ENCODE measurements around the gene TMEM161B.
"Not testable (repeated sequence)": the region's sequence is repeated elsewhere in the genome, so short reads cannot be mapped to it uniquely, and the experiment has no call there.

Gene TMEM161B

GRCh38 chr5:88183255-88183654 is 85.4 kb downstream of the TMEM161B start:
- H3K27ac ChIP-seq (ENCODE audit: low read depth, low read length), result no peak overlapping the region
- H3K4me3 ChIP-seq (ENCODE audit: low read depth, low read length), result no peak overlapping the region
- H3K4me1 ChIP-seq (ENCODE audit: control insufficient read depth, insufficient read depth, low read length), result no peaks in the 10 kb centered on the region
- no peaks in the 10 kb centered on the region for H3K27me3 ChIP-seq (ENCODE audit: control insufficient read depth, insufficient read depth, low read length)
- H3K9ac ChIP-seq (ENCODE audit: low read depth, low read length), result no peak overlapping the region
- peaks cover under 1% of the 10 kb centered on the region; the same call in 1 of the 2 replicates for H3K9me3 ChIP-seq (ENCODE audit: control insufficient read depth, insufficient read depth, low read length)
- no peaks in the 10 kb centered on the region for H3K36me3 ChIP-seq (ENCODE audit: control insufficient read depth, insufficient read depth, low read length)

GRCh38 chr5:88177486-88177885 is 91.2 kb downstream of the TMEM161B start:
- H3K9me3 ChIP-seq (ENCODE audit: control insufficient read depth, insufficient read depth, low read length), result peaks cover 11% of the 10 kb centered on the region; the same call in 1 of the 2 replicates
- not testable (repeated sequence) for H3K27ac ChIP-seq (ENCODE audit: low read depth, low read length); H3K4me1 ChIP-seq (ENCODE audit: control insufficient read depth, insufficient read depth, low read length); H3K36me3 ChIP-seq (ENCODE audit: control insufficient read depth, insufficient read depth, low read length); H3K4me3 ChIP-seq (ENCODE audit: low read depth, low read length); H3K27me3 ChIP-seq (ENCODE audit: control insufficient read depth, insufficient read depth, low read length); H3K9ac ChIP-seq (ENCODE audit: low read depth, low read length)

DNA sequence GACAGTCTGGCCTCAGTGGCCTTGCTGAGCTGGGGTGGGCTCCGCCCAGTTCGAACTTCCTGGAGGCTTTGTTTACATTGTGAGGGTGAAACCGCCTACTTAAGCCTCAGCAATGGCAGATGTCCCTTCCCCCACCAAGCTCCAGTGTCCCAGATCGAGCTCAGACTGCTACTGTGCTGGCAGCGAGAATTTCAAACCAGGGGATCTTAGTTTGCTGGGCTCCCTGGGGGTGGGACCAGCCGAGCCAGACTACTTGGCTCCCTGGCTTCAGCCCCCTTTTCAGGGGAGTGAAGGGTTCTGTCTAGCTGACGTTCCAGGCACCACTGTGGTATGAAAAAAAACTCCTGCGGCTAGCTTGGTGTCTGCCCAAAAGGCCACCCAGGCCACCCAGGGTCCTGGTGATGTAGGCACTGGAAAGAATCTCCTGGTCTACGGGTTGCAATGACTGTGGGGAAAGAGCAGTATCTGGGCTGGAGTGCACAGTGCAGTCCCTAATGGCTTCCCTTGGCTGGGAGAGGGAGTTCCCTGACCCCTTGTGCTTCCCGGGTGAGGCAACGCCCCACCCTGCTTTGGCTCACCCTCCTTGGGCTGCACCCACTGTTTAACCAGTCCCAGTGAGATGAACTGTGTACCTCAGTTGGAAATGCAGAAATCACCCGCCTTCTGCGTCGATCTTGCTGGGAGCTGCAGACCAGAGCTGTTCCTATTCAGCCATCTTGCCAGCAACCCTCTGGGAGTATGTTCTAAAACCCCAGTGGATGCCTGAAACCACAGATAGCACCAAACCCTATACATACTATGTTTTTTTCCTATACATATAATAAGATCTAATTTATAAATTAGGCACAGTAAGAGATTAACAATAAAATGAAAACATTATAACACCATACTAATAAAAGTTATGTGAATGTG is 95.5 kb downstream of the TMEM161B start:
- Histone ChIP-seq H3K4me3 (ENCODE audit: low read depth, low read length) (no peak overlapping the region; the same call in 1 of the 2 replicates), H3K27me3 (ENCODE audit: control insufficient read depth, insufficient read depth, low read length) (no peaks in the 10 kb centered on the region), H3K36me3 (ENCODE audit: control insufficient read depth, insufficient read depth, low read length) (no peaks in the 10 kb centered on the region), H3K9ac (ENCODE audit: low read depth, low read length) (no peak overlapping the region), H3K27ac (ENCODE audit: low read depth, low read length) (peak overlapping the region; percentile 54), H3K4me1 (ENCODE audit: control insufficient read depth, insufficient read depth, low read length) (peaks cover 9% of the 10 kb centered on the region), H3K9me3 (ENCODE audit: control insufficient read depth, insufficient read depth, low read length) (peaks cover 11% of the 10 kb centered on the region; the same call in 1 of the 2 replicates)

DNA sequence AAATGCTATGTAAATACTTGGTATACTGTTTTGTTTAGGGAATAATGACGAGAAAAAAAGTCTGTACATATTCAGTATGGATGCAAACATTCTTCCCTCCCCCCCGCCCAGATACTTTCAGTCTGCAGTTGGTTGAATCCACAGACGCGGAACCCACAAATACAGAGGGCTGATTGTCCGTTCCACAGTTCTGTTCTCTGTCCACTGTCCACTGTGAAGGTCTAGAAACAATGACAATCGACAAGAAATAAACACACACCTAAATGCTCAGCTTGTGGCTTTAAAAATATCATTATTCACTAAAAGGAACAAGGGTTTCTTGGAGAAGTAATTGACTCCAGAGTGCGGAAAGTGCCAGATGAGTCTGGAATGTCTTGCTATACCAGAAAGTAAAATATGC is 109.1 kb downstream of the TMEM161B start:
- no peaks in the 10 kb centered on the region for H3K9me3 ChIP-seq (ENCODE audit: control insufficient read depth, insufficient read depth, low read length)
- H3K27me3 ChIP-seq (ENCODE audit: control insufficient read depth, insufficient read depth, low read length), result no peaks in the 10 kb centered on the region
- no peaks in the 10 kb centered on the region for H3K4me1 ChIP-seq (ENCODE audit: control insufficient read depth, insufficient read depth, low read length)
- H3K36me3 ChIP-seq (ENCODE audit: control insufficient read depth, insufficient read depth, low read length), result no peaks in the 10 kb centered on the region
- no peak overlapping the region for H3K9ac ChIP-seq (ENCODE audit: low read depth, low read length)
- no peak overlapping the region for H3K4me3 ChIP-seq (ENCODE audit: low read depth, low read length)
- no peak overlapping the region for H3K27ac ChIP-seq (ENCODE audit: low read depth, low read length)

GRCh38 chr5:88158056-88158455 is 110.6 kb downstream of the TMEM161B start:
- no peaks in the 10 kb centered on the region for H3K9me3 ChIP-seq (ENCODE audit: control insufficient read depth, insufficient read depth, low read length)
- no peak overlapping the region for H3K9ac ChIP-seq (ENCODE audit: low read depth, low read length)
- no peak overlapping the region for H3K27ac ChIP-seq (ENCODE audit: low read depth, low read length)
- no peak overlapping the region for H3K4me3 ChIP-seq (ENCODE audit: low read depth, low read length)
- H3K36me3 ChIP-seq (ENCODE audit: control insufficient read depth, insufficient read depth, low read length), result no peaks in the 10 kb centered on the region
- no peaks in the 10 kb centered on the region for H3K4me1 ChIP-seq (ENCODE audit: control insufficient read depth, insufficient read depth, low read length)
- H3K27me3 ChIP-seq (ENCODE audit: control insufficient read depth, insufficient read depth, low read length), result no peaks in the 10 kb centered on the region

DNA sequence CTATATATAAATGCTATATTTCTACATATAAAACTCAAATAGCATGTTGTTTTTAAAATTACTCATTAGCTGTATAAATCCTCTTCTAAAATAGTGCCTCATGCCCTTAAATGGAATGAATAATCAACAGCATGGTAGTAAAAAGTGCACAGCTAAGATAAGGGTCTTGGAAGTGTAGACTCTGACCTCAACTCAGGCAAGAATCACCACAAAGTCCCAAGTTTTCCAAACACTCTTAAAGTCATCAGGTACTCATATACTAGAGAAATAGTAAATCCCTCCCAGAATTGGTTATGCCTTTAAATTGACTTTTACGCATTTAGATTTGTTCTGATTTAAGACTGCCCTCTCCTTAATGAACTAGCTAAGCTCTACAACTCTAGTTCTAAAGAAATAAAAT is 113.8 kb downstream of the TMEM161B start:
- Histone ChIP-seq H3K4me1 (ENCODE audit: control insufficient read depth, insufficient read depth, low read length) (no peaks in the 10 kb centered on the region), H3K27me3 (ENCODE audit: control insufficient read depth, insufficient read depth, low read length) (no peaks in the 10 kb centered on the region), H3K9ac (ENCODE audit: low read depth, low read length) (no peak overlapping the region), H3K27ac (ENCODE audit: low read depth, low read length) (no peak overlapping the region), H3K9me3 (ENCODE audit: control insufficient read depth, insufficient read depth, low read length) (0 out of 2 replicates have a peak, but pooled peaks cover 2% of the 10 kb centered on the region), H3K4me3 (ENCODE audit: low read depth, low read length) (no peak overlapping the region), H3K36me3 (ENCODE audit: control insufficient read depth, insufficient read depth, low read length) (no peaks in the 10 kb centered on the region)

DNA sequence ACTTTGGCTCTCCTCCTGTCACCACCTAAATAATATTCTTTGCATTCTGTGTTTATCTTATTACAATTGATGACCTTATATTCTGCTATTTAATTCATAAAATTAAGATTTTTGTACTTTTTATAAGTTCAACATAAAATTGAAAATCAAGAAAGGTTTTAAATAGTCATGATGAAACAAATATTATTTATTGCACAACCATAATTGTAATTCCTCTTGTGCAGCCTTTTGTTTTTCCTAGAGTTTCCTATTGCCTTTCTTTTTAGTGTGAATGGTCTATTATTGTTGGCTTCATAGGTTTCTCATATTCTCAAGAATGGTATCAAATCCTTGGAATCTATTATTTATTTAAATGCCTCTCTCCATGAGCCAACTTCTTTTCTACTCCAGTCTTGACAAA is 117.9 kb downstream of the TMEM161B start:
- H3K36me3 ChIP-seq (ENCODE audit: control insufficient read depth, insufficient read depth, low read length), result no peaks in the 10 kb centered on the region
- no peak overlapping the region for H3K4me3 ChIP-seq (ENCODE audit: low read depth, low read length)
- H3K27ac ChIP-seq (ENCODE audit: low read depth, low read length), result no peak overlapping the region
- peaks cover 15% of the 10 kb centered on the region for H3K27me3 ChIP-seq (ENCODE audit: control insufficient read depth, insufficient read depth, low read length)
- H3K9ac ChIP-seq (ENCODE audit: low read depth, low read length), result no peak overlapping the region
- 0 out of 2 replicates have a peak, but pooled peaks cover 2% of the 10 kb centered on the region for H3K9me3 ChIP-seq (ENCODE audit: control insufficient read depth, insufficient read depth, low read length)
- peaks cover 7% of the 10 kb centered on the region for H3K4me1 ChIP-seq (ENCODE audit: control insufficient read depth, insufficient read depth, low read length)

DNA sequence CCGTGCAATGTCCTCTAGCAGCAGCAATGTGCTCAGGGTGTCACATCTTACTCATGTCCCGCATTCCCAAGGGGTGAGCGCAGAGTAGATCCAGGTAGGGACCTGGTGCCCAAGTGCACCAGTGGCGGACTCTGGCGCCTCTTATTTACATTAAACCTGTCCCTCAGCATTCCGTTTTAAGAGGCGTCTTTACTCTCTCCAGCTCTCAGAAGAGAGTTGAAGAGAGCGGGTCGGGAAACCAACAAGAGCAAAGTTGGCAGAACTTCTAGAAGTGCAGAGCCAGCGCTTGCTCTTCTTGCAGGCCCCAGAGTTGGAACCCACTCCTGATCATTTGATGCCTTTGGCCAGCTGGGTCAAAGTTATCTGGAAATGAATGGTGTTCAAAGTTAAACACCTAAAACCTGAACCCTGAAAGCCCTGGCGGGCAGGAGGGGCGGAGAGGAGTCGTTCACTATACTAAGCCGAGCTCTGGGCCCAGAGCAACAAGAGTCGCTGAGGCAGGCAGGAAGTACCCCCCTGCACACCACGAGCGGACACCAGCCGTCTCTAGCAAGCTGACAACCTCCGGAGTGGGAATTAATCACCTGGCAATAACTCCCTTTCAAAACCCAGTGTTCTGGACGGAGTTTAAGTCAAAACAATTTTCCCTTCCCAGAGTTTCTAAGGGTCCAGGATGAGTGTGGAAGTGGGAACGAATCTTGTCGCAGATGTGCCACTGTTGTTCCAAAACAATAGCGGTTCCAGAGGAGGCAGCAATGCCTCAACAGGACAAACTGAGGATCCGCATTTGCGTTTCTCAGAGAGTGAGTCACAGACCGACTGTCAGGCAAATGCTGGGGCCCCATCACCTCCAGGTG is 122.8 kb downstream of the TMEM161B start:
- H3K4me3 ChIP-seq (ENCODE audit: low read depth, low read length), result peak overlapping the region; percentile 53
- H3K36me3 ChIP-seq (ENCODE audit: control insufficient read depth, insufficient read depth, low read length), result no peaks in the 10 kb centered on the region
- H3K4me1 ChIP-seq (ENCODE audit: control insufficient read depth, insufficient read depth, low read length), result peaks cover 48% of the 10 kb centered on the region
- H3K27me3 ChIP-seq (ENCODE audit: control insufficient read depth, insufficient read depth, low read length), result peaks cover 56% of the 10 kb centered on the region
- H3K27ac ChIP-seq (ENCODE audit: low read depth, low read length), result no peak overlapping the region
- H3K9ac ChIP-seq (ENCODE audit: low read depth, low read length), result no peak overlapping the region
- H3K9me3 ChIP-seq (ENCODE audit: control insufficient read depth, insufficient read depth, low read length), result no peaks in the 10 kb centered on the region

DNA sequence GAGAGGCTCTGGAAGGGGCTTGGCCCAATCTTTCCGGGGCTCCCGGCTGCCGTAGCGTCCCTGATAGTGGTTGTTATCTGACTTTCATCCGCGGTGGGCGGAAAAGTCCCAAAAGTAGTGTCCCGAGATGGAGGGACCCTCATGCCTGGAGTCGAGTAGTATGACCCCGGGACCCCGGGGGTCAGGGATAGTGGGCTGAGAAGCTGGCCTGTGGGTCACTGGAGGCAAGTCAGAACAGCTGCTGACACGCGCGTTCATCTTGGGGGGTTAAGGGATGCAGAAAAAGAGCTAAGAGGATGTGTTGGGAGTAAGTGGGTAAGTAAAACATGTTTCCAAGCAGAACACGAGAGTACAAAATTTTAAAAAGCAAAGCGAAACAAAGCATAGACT is 123.4 kb downstream of the TMEM161B start:
- Histone ChIP-seq H3K4me3 (ENCODE audit: low read depth, low read length) (peak overlapping the region; percentile 53), H3K4me1 (ENCODE audit: control insufficient read depth, insufficient read depth, low read length) (peaks cover 48% of the 10 kb centered on the region), H3K9me3 (ENCODE audit: control insufficient read depth, insufficient read depth, low read length) (no peaks in the 10 kb centered on the region), H3K27ac (ENCODE audit: low read depth, low read length) (no peak overlapping the region), H3K36me3 (ENCODE audit: control insufficient read depth, insufficient read depth, low read length) (no peaks in the 10 kb centered on the region), H3K9ac (ENCODE audit: low read depth, low read length) (no peak overlapping the region), H3K27me3 (ENCODE audit: control insufficient read depth, insufficient read depth, low read length) (peaks cover 60% of the 10 kb centered on the region)

Measured in HUES48 (cell line).